SK-N-MC (cell line): ENCODE data around the gene JMJD8.

Source experiments
- EZH2 ChIP-seq: fragments of 200-600 bp; sonication (generic); IDR thresholded peaks from one replicate; pipeline ENCODE4 v1.6.1; 2017; ENCODE audit warnings: antibody characterized with exemption
- FOXP2 ChIP-seq: optimal IDR thresholded peaks from 2 replicates; pipeline ENCODE3; 2011; ENCODE audit warnings: mild to moderate bottlenecking, moderate library complexity; ENCODE audit not compliant: insufficient read depth; ENCODE audit errors: extremely low read length, control extremely low read depth
- POLR2AphosphoS5 ChIP-seq: IDR thresholded peaks from 2 replicates; pipeline ENCODE4 v1.6.1; 2012; ENCODE audit warnings: mild to moderate bottlenecking, low read depth, low read length, borderline replicate concordance

- no peak for TF ChIP-seq POLR2AphosphoS5
- no peak for TF ChIP-seq EZH2
- TF ChIP-seq FOXP2, result no peak
These were observed 24.5 kb downstream of the JMJD8 start for GRCh38 chr16:659618-660017.
